Suprapubic skin (tissue), 4 donors: Measurements from ENCODE around the gene VPS9D1. TPM values are rescaled to one million over a fixed set of nuclear protein-coding genes. Genes with fewer than 3 reads are reported as not detected.

Source experiments
- DNase-seq, 2 donors: peaks; one replicate each; pipeline ENCODE4 v3.0.0-alpha.2; 2019; ENCODE audit warnings: low spot score in 2 of 2
- H3K27ac ChIP-seq: fragments of 200-600 bp; sonication (generic); one replicate; pipeline ENCODE4 v1.5.1; 2019
- H3K27me3 ChIP-seq: fragments of 200-600 bp; sonication (generic); one replicate; pipeline ENCODE4 v1.5.1; 2019
- H3K36me3 ChIP-seq: fragments of 200-600 bp; sonication (generic); one replicate; pipeline ENCODE4 v1.5.1; 2019
- H3K4me1 ChIP-seq: fragments of 200-600 bp; sonication (generic); one replicate; pipeline ENCODE4 v1.5.1; 2019
- H3K4me3 ChIP-seq: fragments of 200-600 bp; sonication (generic); one replicate; pipeline ENCODE4 v1.5.1; 2019; ENCODE audit warnings: mild to moderate bottlenecking
- H3K9me3 ChIP-seq: fragments of 200-600 bp; sonication (generic); one replicate; pipeline ENCODE4 v1.5.1; 2019
- EP300 ChIP-seq: sonication (generic); formaldehyde crosslinking; IDR thresholded peaks from one replicate; pipeline ENCODE4 v1.6.1; 2017; ENCODE audit warnings: antibody characterized with exemption
- POLR2A ChIP-seq, 2 donors: fragments of 450-650 bp; IDR thresholded peaks; one replicate each; pipeline ENCODE4 v1.6.1; 2017; ENCODE audit warnings: antibody characterized with exemption in 2 of 2, mild to moderate bottlenecking in 2 of 2, moderate library complexity in 2 of 2
- POLR2AphosphoS5 ChIP-seq, 3 donors: sonication (generic); formaldehyde crosslinking; IDR thresholded peaks; one replicate each; pipeline ENCODE4 v1.6.1; 2017; ENCODE audit warnings: antibody characterized with exemption in 3 of 3
- WGBS: methylation state at CpG from one replicate; pipeline ENCODE4 v1.1.5; 2018; 5-methylcytosine and 5-hydroxymethylcytosine counted together
- total RNA-seq, 4 donors: library from RNA; depleted of rRNA; stranded (reverse); fragments of >200 nt; gene quantifications; one replicate each; pipeline ENCODE4 v1.1.0, GENCODE V29; 2016
- TF ChIP-seq, protein P1 (sequence below), 2 donors: fragments of 200-600 bp in 1 of 2; fragments of 450-650 bp in 1 of 2; sonication (generic) in 1 of 2; IDR thresholded peaks; one replicate each; pipeline ENCODE4 v1.5.1; 2016 to 2019; ENCODE audit warnings: antibody characterized with exemption in 2 of 2, mild to moderate bottlenecking in 1 of 2, moderate library complexity in 1 of 2

The VPS9D1 gene
- total RNA-seq, 4 donors from 2014 or later: 9.1 to 13.5 (median 10.2) TPM

- Histone ChIP-seq H3K27me3 (no peaks in the 10 kb centered on the region), H3K36me3 (peaks cover 79% of the 10 kb centered on the region), H3K4me1 (no peaks in the 10 kb centered on the region), H3K9me3 (no peaks in the 10 kb centered on the region), H3K4me3 (no peak overlapping the region), H3K27ac (no peak overlapping the region)
- 88% methylated on average over 19 of the region's 20 CpGs for WGBS
- TF ChIP-seq POLR2A (IDR thresholded peaks at IDR 0.05): no peak
- no peak for TF ChIP-seq EP300
- TF ChIP-seq POLR2AphosphoS5 (IDR thresholded peaks at IDR 0.05): no peak
- TF ChIP-seq, protein P1, sequence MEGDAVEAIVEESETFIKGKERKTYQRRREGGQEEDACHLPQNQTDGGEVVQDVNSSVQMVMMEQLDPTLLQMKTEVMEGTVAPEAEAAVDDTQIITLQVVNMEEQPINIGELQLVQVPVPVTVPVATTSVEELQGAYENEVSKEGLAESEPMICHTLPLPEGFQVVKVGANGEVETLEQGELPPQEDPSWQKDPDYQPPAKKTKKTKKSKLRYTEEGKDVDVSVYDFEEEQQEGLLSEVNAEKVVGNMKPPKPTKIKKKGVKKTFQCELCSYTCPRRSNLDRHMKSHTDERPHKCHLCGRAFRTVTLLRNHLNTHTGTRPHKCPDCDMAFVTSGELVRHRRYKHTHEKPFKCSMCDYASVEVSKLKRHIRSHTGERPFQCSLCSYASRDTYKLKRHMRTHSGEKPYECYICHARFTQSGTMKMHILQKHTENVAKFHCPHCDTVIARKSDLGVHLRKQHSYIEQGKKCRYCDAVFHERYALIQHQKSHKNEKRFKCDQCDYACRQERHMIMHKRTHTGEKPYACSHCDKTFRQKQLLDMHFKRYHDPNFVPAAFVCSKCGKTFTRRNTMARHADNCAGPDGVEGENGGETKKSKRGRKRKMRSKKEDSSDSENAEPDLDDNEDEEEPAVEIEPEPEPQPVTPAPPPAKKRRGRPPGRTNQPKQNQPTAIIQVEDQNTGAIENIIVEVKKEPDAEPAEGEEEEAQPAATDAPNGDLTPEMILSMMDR (IDR thresholded peaks at IDR 0.05): no peak
- no peak for DNase-seq
These were observed 18.0 kb upstream of the VPS9D1 start for GRCh38 chr16:89738538-89739317.

DNA sequence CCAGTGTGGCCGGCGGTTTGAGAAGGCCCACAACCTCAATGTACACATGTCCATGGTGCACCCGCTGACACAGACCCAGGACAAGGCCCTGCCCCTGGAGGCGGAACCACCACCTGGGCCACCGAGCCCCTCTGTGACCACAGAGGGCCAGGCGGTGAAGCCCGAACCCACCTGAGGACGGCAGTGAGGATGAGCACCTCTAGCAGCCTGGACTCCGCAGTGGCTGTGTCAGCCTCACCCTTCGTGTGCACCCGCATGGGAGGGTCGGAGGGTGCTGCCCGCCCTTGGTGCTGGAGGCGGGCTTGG, 17.3 kb upstream of the VPS9D1 start:
- H3K27me3 ChIP-seq: no peaks in the 10 kb centered on the region
- H3K4me1 ChIP-seq: no peaks in the 10 kb centered on the region
- H3K9me3 ChIP-seq: no peaks in the 10 kb centered on the region
- DNase-seq: no peak
- H3K36me3 ChIP-seq: peaks cover 86% of the 10 kb centered on the region
- WGBS: 100% methylated on average over 3 of the region's 14 CpGs
- H3K27ac ChIP-seq: no peak overlapping the region
- H3K4me3 ChIP-seq: no peak overlapping the region
- TF ChIP-seq POLR2A (IDR thresholded peaks at IDR 0.05): no peak
- no peak for TF ChIP-seq EP300
- TF ChIP-seq, protein P1 (IDR thresholded peaks at IDR 0.05): no peak
- no peak for TF ChIP-seq POLR2AphosphoS5 (IDR thresholded peaks at IDR 0.05)

DNA sequence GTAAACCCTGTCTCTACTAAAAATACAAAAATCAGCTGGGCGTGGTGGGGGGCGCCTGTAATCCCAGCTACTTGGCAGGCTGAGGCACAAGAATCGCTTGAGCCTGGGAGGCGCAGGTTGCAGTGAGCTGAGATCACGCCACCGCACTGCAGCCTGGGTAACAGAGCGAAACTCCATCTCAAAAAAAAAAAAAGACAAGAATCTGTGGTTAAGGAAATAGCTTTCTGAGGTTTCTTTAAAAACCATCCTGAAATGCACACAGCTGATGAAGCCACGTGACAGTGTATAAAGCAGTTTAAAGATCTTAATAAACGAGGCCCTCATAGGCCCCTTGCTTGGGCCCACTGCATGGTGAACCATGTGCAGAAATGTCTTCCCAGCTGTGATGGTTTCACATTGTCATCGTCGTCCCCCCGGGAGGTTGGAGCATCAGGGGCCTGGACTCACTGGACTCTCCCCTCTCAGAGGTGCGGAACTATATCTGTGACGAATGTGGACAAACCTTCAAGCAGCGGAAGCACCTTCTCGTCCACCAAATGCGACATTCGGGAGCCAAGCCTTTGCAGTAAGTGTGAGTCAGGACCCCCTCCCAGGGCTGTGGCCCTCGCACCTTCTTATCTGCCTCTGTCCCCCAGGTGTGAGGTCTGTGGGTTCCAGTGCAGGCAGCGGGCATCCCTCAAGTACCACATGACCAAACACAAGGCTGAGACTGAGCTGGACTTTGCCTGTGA, 16.8 kb upstream of the VPS9D1 start:
- Histone ChIP-seq H3K27me3 (no peaks in the 10 kb centered on the region), H3K9me3 (no peaks in the 10 kb centered on the region), H3K27ac (no peak overlapping the region), H3K36me3 (peaks cover 91% of the 10 kb centered on the region), H3K4me1 (no peaks in the 10 kb centered on the region), H3K4me3 (no peak overlapping the region)
- TF ChIP-seq POLR2A (IDR thresholded peaks at IDR 0.05) (no peak), EP300 (no peak), POLR2AphosphoS5 (IDR thresholded peaks at IDR 0.05) (no peak)
- TF ChIP-seq, protein P1 (IDR thresholded peaks at IDR 0.05): no peak
- DNase-seq: no peak
- WGBS: 91% methylated on average over 19 of the region's 20 CpGs

- no peaks in the 10 kb centered on the region for H3K4me1 ChIP-seq
- no peaks in the 10 kb centered on the region for H3K9me3 ChIP-seq
- H3K27ac ChIP-seq: no peak overlapping the region
- peaks cover 97% of the 10 kb centered on the region for H3K36me3 ChIP-seq
- H3K4me3 ChIP-seq: no peak overlapping the region
- no peak for DNase-seq
- TF ChIP-seq POLR2A (IDR thresholded peaks at IDR 0.05) (no peak), POLR2AphosphoS5 (IDR thresholded peaks at IDR 0.05) (no peak), EP300 (no peak)
- TF ChIP-seq, protein P1 (IDR thresholded peaks at IDR 0.05): no peak
- no peaks in the 10 kb centered on the region for H3K27me3 ChIP-seq
- WGBS: 96% methylated on average over 2 of the region's 3 CpGs
These were observed 15.9 kb upstream of the VPS9D1 start for GRCh38 chr16:89736554-89736953.

- H3K36me3 ChIP-seq: peaks cover 99% of the 10 kb centered on the region
These were observed 13.1 kb upstream of the VPS9D1 start for GRCh38 chr16:89733792-89734191.

More at GRCh38 chr16:89733792-89734191, 13.1 kb upstream of the VPS9D1 start:
- DNase-seq: no peak
- Histone ChIP-seq H3K9me3 (no peaks in the 10 kb centered on the region), H3K27me3 (no peaks in the 10 kb centered on the region), H3K27ac (no peak overlapping the region), H3K4me1 (no peaks in the 10 kb centered on the region), H3K4me3 (no peak overlapping the region)
- 84% methylated on average over 10 of the region's 21 CpGs for WGBS
- TF ChIP-seq POLR2AphosphoS5 (IDR thresholded peaks at IDR 0.05) (no peak), POLR2A (IDR thresholded peaks at IDR 0.05) (no peak), EP300 (no peak)
- TF ChIP-seq, protein P1 (IDR thresholded peaks at IDR 0.05): no peak
